ENCODE data around the gene MCF2.

- TF ChIP-seq CTCF (IDR thresholded peaks at IDR 0.05) = no peak
- TF ChIP-seq EZH2phosphoT487 (IDR thresholded peaks at IDR 0.05; ENCODE audit: borderline replicate concordance, low read depth) = no peak
- TF ChIP-seq GABPA (IDR thresholded peaks at IDR 0.05; ENCODE audit: low read depth) = no peak
- no peak for TF ChIP-seq POLR2AphosphoS5 (IDR thresholded peaks at IDR 0.05; ENCODE audit: low read depth, low read length)
- TF ChIP-seq FOXJ3 (CRISPR knock-in tag; IDR thresholded peaks at IDR 0.05) = no peak
- TF ChIP-seq TCF12 (IDR thresholded peaks at IDR 0.05) = no peak
- TF ChIP-seq EP300 (IDR thresholded peaks at IDR 0.05; ENCODE audit: borderline replicate concordance in 1 of 2, low read depth in 1 of 2, low read length in 1 of 2) = no peak
- TF ChIP-seq RAD21 (IDR thresholded peaks at IDR 0.05; ENCODE audit: low read length) = no peak
- TF ChIP-seq PBX3 (IDR thresholded peaks at IDR 0.05) = no peak
- no peak for TF ChIP-seq SIN3A (IDR thresholded peaks at IDR 0.05; ENCODE audit: borderline replicate concordance, low read depth, low read length)
- no peak for TF ChIP-seq REST (IDR thresholded peaks at IDR 0.05; ENCODE audit: low read depth, low read length)
These were observed 5.3 kb downstream of the MCF2 start for GRCh38 chrX:139702658-139703057.
